ENCODE results near the gene EFCAB8.
A peak's percentile ranks its signal among the peaks of the same experiment; 100 is the strongest.

Gene EFCAB8

DNA sequence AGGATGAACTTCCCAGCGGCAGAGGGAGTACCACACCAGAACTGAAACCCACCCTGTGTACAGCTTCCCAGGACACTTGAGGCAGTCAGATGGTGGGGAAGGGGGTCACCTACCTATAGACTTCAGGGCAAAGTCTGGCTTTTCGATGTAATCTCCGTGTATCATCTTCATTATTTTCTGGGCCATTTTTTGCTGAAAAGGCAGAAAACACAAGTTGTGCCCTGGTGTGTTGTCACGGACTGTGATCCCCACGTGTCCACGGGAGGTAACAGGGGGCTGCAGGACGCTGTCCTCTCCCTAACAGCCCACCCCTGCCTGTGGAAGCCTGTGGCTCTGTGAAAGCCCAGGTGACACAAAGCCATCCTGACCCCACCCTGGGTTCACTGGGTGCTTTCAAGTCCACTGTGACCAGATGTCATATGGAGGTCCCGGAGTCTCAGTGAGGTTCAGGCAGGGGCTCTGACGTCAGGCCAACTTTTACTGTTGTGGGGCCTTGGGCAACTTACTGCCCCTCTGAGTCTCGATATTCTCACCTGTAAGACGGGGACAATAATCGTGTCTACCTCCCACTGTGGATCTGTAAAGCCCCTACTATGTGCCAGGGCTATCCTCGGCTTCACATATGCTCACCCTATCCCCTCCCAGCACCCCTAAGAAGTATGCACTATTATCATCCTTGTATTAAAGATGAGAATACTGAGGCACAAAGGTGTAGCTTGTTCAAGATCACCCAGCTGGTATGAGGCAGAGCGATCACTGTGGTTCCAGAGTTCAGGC lies 131.0 kb downstream of the EFCAB8 start:
- H3K9ac ChIP-seq (ENCODE audit: low read depth, low read length) = no peak overlapping the region
- H3K79me2 ChIP-seq (ENCODE audit: insufficient read depth, low read length) = no peaks in the 10 kb centered on the region
- DNase-seq (no peak), ATAC-seq (ENCODE audit: insufficient read depth, low read depth) (no peak)
- H3K36me3 ChIP-seq (ENCODE audit: insufficient read depth, low read length) = no peaks in the 10 kb centered on the region
- peaks cover 3% of the 10 kb centered on the region for H3K9me3 ChIP-seq (ENCODE audit: insufficient read depth, low read length, severe bottlenecking)
- peaks cover 8% of the 10 kb centered on the region for H3K4me1 ChIP-seq (ENCODE audit: insufficient read depth, low read length)
- no peak overlapping the region for H2AFZ ChIP-seq (ENCODE audit: low read depth, low read length)
- no peaks in the 10 kb centered on the region for H4K20me1 ChIP-seq (ENCODE audit: insufficient read depth, low read length)
- H3K4me2 ChIP-seq (ENCODE audit: insufficient read depth, low read length) = no peak overlapping the region
- H3K27ac ChIP-seq (ENCODE audit: low read length) = no peak overlapping the region
- no peak for TF ChIP-seq EZH2 (IDR thresholded peaks at IDR 0.05; ENCODE audit: borderline replicate concordance, low read depth, low read length, severe bottlenecking)
- TF ChIP-seq, protein P1, sequence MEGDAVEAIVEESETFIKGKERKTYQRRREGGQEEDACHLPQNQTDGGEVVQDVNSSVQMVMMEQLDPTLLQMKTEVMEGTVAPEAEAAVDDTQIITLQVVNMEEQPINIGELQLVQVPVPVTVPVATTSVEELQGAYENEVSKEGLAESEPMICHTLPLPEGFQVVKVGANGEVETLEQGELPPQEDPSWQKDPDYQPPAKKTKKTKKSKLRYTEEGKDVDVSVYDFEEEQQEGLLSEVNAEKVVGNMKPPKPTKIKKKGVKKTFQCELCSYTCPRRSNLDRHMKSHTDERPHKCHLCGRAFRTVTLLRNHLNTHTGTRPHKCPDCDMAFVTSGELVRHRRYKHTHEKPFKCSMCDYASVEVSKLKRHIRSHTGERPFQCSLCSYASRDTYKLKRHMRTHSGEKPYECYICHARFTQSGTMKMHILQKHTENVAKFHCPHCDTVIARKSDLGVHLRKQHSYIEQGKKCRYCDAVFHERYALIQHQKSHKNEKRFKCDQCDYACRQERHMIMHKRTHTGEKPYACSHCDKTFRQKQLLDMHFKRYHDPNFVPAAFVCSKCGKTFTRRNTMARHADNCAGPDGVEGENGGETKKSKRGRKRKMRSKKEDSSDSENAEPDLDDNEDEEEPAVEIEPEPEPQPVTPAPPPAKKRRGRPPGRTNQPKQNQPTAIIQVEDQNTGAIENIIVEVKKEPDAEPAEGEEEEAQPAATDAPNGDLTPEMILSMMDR (IDR thresholded peaks at IDR 0.05; ENCODE audit: borderline replicate concordance, extremely low read depth, low read length, poor library complexity, severe bottlenecking) = no peak
- no peaks in the 10 kb centered on the region for H3K27me3 ChIP-seq (ENCODE audit: insufficient read depth, low read length, poor library complexity)
- H3K4me3 ChIP-seq (ENCODE audit: low read depth in 1 of 2, low read length in 2 of 2) = no peak overlapping the region

DNA sequence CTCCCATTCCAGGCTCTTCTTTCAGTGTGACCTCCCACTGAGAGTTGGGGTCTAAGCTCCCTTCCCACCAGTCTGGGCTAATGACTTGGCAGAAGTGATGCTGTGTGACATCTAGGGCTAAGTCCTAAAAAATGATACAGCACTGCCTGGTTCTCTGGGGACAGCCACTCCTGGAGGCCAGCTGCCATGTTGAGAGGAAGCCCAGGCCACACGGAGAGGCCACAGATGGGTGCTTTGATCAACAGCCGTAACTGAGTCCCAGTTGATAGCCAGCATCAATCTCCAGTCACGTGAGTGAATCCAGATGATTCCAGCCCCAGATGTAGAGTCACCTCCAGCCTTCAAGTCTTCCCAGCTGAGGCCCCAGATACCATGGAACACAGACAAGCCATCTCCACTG lies 131.7 kb downstream of the EFCAB8 start:
- H2AFZ ChIP-seq (ENCODE audit: low read depth, low read length) = no peak overlapping the region
- peaks cover 10% of the 10 kb centered on the region for H3K9me3 ChIP-seq (ENCODE audit: insufficient read depth, low read length, severe bottlenecking)
- peaks cover 8% of the 10 kb centered on the region for H3K4me1 ChIP-seq (ENCODE audit: insufficient read depth, low read length)
- no peak overlapping the region for H3K27ac ChIP-seq (ENCODE audit: low read length)
- no peaks in the 10 kb centered on the region for H3K36me3 ChIP-seq (ENCODE audit: insufficient read depth, low read length)
- no peak for ATAC-seq (ENCODE audit: insufficient read depth, low read depth)
- H3K4me2 ChIP-seq (ENCODE audit: insufficient read depth, low read length) = no peak overlapping the region
- no peak overlapping the region for H3K4me3 ChIP-seq (ENCODE audit: low read depth in 1 of 2, low read length in 2 of 2)
- no peaks in the 10 kb centered on the region for H4K20me1 ChIP-seq (ENCODE audit: insufficient read depth, low read length)
- no peak overlapping the region for H3K9ac ChIP-seq (ENCODE audit: low read depth, low read length)
- no peaks in the 10 kb centered on the region for H3K79me2 ChIP-seq (ENCODE audit: insufficient read depth, low read length)
- DNase-seq = no peak
- TF ChIP-seq, protein P1 (IDR thresholded peaks at IDR 0.05; ENCODE audit: borderline replicate concordance, extremely low read depth, low read length, poor library complexity, severe bottlenecking) = no peak
- TF ChIP-seq EZH2 (IDR thresholded peaks at IDR 0.05; ENCODE audit: borderline replicate concordance, low read depth, low read length, severe bottlenecking) = no peak
- H3K27me3 ChIP-seq (ENCODE audit: insufficient read depth, low read length, poor library complexity) = no peaks in the 10 kb centered on the region

DNA sequence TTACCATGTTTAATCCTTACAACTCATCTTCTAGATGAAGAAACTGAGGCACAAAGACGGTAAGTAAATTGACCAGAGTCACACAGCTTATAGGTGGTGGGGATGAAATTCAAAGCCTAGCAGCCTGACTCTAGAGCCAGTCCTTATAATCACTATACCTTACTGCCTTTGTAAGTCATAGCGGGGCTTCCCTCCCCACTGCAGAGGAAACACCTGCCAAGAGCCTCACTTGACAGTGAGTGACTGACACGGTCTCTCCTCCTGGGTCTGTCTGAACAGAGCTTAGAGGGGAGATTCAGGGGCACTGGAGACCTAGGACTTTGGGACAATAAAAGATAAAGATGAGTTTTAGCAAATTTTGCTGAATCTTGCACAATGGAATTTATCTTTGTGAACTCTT lies 132.7 kb downstream of the EFCAB8 start:
- H3K9ac ChIP-seq (ENCODE audit: low read depth, low read length) = no peak overlapping the region
- no peaks in the 10 kb centered on the region for H3K79me2 ChIP-seq (ENCODE audit: insufficient read depth, low read length)
- TF ChIP-seq, protein P1 (IDR thresholded peaks at IDR 0.05; ENCODE audit: borderline replicate concordance, extremely low read depth, low read length, poor library complexity, severe bottlenecking) = no peak
- TF ChIP-seq EZH2 (IDR thresholded peaks at IDR 0.05; ENCODE audit: borderline replicate concordance, low read depth, low read length, severe bottlenecking) = no peak
- no peak overlapping the region for H3K27ac ChIP-seq (ENCODE audit: low read length)
- ATAC-seq (ENCODE audit: insufficient read depth, low read depth) (peak; percentile 85), DNase-seq (peak; percentile 51)
- H3K36me3 ChIP-seq (ENCODE audit: insufficient read depth, low read length) = no peaks in the 10 kb centered on the region
- H3K4me1 ChIP-seq (ENCODE audit: insufficient read depth, low read length) = peaks cover 8% of the 10 kb centered on the region
- peaks cover 15% of the 10 kb centered on the region for H3K9me3 ChIP-seq (ENCODE audit: insufficient read depth, low read length, severe bottlenecking)
- H2AFZ ChIP-seq (ENCODE audit: low read depth, low read length) = no peak overlapping the region
- no peaks in the 10 kb centered on the region for H3K27me3 ChIP-seq (ENCODE audit: insufficient read depth, low read length, poor library complexity)
- H4K20me1 ChIP-seq (ENCODE audit: insufficient read depth, low read length) = no peaks in the 10 kb centered on the region
- no peak overlapping the region for H3K4me2 ChIP-seq (ENCODE audit: insufficient read depth, low read length)
- no peak overlapping the region for H3K4me3 ChIP-seq (ENCODE audit: low read depth in 1 of 2, low read length in 2 of 2)

Data from DND-41 (cell line).